KG1 (cell line): ENCODE results near the gene CPN2.

ENCODE experiments used
- DNase-seq: peaks from one replicate; lab custom pipeline; 2025; lab: John Stamatoyannopoulos, UW

The CPN2 gene

GRCh38 chr3:194312743-194313281 is 38.3 kb downstream of the CPN2 start:
- no peak for DNase-seq

- no peak for DNase-seq
These were observed 38.9 kb downstream of the CPN2 start for GRCh38 chr3:194312186-194312742.

- no peak for DNase-seq
These were observed 40.1 kb downstream of the CPN2 start for GRCh38 chr3:194311000-194311399.

- no peak for DNase-seq
These were observed 40.9 kb downstream of the CPN2 start for GRCh38 chr3:194310060-194310835.

GRCh38 chr3:194308601-194309449 is 42.3 kb downstream of the CPN2 start:
- DNase-seq = no peak

GRCh38 chr3:194307849-194308248 is 43.3 kb downstream of the CPN2 start:
- DNase-seq = no peak

- peak; percentile 40 for DNase-seq
These were observed 44.1 kb downstream of the CPN2 start for GRCh38 chr3:194306771-194307640.

GRCh38 chr3:194306109-194306686 is 44.9 kb downstream of the CPN2 start:
- peak; percentile 91 for DNase-seq

- DNase-seq = no peak
These were observed 45.6 kb downstream of the CPN2 start for GRCh38 chr3:194305356-194306108.

GRCh38 chr3:194304186-194304917 is 46.8 kb downstream of the CPN2 start:
- no peak for DNase-seq

- DNase-seq = no peak
These were observed 47.4 kb downstream of the CPN2 start for GRCh38 chr3:194303749-194304148.

GRCh38 chr3:194301730-194302129 is 49.4 kb downstream of the CPN2 start:
- DNase-seq = no peak

- no peak for DNase-seq
These were observed 50.2 kb downstream of the CPN2 start for GRCh38 chr3:194300936-194301335.

- no peak for DNase-seq
These were observed 50.8 kb downstream of the CPN2 start for GRCh38 chr3:194300382-194300758.

GRCh38 chr3:194298331-194299227 is 52.5 kb downstream of the CPN2 start:
- no peak for DNase-seq

- no peak for DNase-seq
These were observed 54.5 kb downstream of the CPN2 start for GRCh38 chr3:194296454-194297263.

GRCh38 chr3:194294895-194295214 is 56.3 kb downstream of the CPN2 start:
- DNase-seq = no peak
